NCI-H1048 (cell line): ENCODE data around the gene SPOCK3.
"Not testable (repeated sequence)": the region's sequence is repeated elsewhere in the genome, so short reads cannot be mapped to it uniquely, and the experiment has no call there.

Experiments used
- DNase-seq: peaks from one replicate; lab custom pipeline; 2025; lab: John Stamatoyannopoulos, UW

The SPOCK3 gene

GRCh38 chr4:167035390-167035789 is 198.9 kb downstream of the SPOCK3 start:
- DNase-seq = no peak

DNA sequence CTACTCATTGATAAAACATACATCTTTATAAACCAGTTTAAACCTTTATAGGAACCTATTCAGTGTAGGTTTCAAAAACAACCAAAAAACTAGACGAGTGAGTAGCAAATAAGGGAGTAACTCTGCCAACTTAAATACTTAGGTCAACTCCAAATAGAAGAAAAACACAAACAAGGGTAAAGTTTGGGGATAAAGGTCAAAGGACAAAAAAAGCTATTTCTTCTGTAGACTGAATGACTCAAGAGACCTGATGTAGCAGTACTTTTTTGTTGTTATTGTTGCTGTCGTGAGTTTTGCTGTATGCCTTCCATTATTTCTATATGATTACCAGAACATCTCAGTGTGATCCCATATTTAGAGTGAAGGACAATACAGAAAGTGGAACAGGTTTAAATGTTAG is 199.3 kb downstream of the SPOCK3 start:
- no peak for DNase-seq

DNA sequence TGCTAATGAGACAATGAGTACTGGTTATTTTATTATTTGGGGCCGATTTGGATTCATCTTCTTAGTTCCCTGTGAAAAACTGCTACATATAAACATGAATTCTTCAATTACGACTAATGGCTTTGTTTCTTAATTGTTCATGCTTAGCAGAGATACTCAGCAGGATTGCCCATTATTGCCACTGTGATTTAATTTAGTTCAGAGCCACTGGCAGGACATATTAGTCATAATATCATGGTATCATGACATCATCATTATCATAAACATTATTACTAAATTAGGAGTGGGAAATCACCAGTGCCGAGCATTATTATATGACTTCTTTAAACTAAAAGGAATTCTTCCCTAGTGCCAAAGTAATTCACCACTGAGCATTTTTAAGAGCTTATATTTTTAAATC is 201.4 kb downstream of the SPOCK3 start:
- no peak for DNase-seq

- DNase-seq = no peak
Observed at GRCh38 chr4:167031534-167032156, 202.6 kb downstream of the SPOCK3 start.

GRCh38 chr4:167028976-167029375 is 205.3 kb downstream of the SPOCK3 start:
- DNase-seq = no peak

DNA sequence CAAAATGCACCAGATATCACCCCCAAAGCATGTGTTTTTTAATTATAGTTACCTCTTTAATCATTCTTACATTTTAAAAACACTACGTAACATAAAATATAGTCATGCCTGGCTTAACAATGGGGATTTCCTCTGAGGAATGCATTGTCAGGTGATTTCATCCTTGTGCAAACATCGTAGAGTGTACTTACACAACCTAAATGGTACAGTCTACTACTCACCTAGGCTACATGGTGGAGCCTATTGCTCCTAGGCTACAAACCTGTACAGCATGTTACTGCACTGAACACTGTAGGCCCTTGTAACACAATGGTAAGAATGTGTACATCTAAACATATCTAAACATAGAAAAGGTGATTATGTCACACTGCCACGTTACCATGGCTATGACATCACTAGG is 208.6 kb downstream of the SPOCK3 start:
- DNase-seq = no peak

DNA sequence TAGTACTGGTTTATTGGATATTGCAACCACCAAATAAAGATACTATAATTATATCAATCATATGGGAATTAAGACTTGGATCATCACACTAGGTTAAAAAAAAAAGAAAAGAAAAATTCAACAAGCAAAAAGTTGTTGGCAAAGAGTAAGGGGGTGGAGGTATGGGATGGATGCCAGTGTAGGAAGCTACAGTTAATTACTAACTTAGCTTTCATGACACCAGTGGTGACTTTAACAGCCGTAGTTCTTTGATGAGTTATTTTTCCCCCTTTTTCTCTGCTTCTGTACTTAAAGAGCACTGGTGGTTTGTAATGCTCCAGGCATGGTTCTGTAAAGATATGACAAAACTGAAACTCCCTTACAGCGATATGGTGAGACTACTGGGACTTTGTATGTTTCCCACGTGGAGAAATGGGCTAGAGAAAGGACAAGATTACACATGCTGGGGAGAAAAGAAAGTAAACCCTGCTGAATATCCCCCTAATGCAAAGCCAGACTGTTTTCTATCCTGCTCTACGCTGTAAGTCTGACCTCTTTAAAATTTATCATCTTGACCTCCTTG is 210.8 kb downstream of the SPOCK3 start:
- DNase-seq = no peak

DNA sequence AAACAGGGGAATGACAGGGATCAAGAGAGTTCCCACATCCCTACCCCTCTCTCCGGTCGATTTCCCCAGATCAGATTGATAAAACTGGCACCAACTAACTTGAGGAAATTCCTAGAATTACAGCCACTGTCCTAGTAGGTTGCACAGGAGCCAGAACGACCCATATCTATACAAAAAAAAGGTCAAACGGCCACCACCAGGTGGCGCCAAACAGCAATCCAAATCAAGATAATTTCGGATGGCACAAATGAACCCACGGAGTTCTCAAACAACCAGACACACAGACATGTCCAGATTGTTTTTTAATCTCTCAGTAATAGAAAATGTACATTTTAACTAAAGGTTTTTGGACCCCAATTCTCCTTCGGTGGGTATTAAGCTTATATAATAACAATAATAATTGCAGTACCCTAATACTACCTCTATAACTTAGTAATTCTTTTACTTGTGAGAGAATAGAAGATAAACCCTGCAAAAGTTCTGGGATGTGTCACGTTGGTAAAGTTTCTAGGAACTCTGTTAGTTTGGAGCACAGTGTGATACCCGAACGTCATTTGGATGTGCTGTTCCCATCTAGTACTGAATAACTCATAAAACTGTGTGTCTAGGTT is 212.6 kb downstream of the SPOCK3 start:
- DNase-seq = no peak

DNA sequence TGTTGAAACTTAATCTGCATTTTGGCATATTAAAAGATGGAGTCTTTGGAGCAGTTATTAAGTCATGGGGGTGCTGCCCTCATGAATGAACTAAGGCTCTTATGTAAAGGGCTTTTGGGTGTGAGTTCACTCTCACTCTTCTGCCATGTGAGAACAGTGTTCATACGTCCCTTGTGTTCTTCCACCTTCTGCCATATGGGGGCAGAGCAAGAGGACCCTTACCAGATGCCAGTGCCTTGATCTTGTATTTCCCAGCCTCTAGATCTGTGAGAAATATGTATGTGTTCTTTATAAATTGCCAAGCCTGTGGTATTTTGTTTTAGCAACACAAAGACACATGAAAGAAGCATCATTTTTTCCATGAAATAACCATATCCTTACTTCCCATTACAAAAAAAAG is 213.9 kb downstream of the SPOCK3 start:
- DNase-seq = no peak

GRCh38 chr4:167014944-167015343 is 219.3 kb downstream of the SPOCK3 start:
- no peak for DNase-seq

GRCh38 chr4:167003326-167003725 is 231.0 kb downstream of the SPOCK3 start:
- no peak for DNase-seq

DNA sequence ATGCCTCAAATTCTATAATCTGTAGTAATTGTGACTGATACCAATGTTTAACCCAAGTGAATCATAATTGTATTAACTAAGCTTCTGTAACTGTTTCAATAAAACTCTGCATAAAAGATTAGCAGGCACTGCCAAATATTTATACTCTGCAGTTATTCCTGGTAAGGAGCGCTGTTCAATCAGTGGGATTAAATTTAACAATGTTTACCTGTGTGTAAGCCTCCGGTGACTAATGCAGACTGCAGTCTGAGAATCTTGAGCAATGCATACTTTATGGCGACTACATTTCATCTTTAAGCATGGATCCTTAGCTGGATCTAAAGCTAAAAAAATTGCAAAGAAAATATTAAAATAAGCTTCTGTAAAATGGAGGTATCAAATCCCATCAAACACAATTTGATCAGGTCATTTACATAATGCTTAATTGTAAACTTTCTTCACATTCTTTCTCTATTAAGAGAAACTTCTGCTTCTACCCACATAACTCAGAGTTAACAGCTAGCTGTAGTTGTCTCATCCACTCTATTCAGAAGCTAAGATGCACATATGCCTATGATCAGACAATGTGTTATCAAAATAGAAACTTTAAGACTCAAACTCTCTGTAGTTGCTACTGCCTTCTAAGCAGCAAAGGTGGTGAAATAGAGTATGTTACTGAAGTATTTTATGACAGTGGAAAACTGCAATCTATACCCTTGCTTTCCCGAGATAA is 234.0 kb downstream of the SPOCK3 start:
- DNase-seq = no peak

- no peak for DNase-seq
Observed at GRCh38 chr4:166996216-166996615, 238.1 kb downstream of the SPOCK3 start.

- DNase-seq = no peak
Observed at GRCh38 chr4:166994686-166995085, 239.6 kb downstream of the SPOCK3 start.

GRCh38 chr4:166991006-166991561 is 243.2 kb downstream of the SPOCK3 start:
- DNase-seq = no peak

GRCh38 chr4:166989886-166990285 is 244.4 kb downstream of the SPOCK3 start:
- no peak for DNase-seq

DNA sequence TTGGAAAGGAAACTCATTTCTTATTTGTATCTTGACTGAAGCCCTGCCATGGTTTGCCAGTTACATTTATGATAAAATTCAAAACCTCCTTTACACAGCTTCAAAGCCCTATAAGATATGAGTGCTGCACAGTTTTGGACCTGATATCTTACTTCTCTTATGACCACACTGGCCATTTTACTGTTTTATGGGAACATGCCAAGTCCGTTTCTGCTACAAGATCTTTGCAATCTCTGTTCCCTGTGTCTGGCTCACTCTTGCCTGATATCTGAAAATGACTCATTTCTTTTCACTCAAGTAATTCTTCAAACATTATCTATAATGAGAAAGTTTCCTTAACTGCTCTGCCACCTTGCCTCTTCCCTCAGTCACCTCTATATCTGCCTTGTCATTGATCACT is 247.3 kb downstream of the SPOCK3 start:
- DNase-seq = no peak

DNA sequence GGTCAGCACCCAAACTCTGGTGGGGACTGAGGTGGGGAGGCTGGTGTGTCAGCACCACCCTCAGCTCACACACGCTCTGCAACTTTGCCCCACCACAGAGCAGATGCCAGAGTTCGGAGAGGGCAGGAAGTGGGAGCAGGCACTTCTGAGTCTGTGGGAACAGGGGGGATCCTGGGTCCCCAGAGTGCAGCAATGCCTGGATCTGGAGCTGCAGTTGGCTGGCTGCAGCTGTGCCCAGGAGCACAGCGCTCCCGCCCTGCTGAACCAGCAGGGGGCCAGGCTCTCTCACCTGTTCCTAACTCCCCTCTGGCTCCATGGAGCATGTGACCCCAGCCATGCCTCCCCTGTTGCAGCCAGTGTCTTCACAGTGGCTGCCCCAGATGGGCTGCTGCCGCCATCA is 252.4 kb downstream of the SPOCK3 start:
- DNase-seq = no peak

DNA sequence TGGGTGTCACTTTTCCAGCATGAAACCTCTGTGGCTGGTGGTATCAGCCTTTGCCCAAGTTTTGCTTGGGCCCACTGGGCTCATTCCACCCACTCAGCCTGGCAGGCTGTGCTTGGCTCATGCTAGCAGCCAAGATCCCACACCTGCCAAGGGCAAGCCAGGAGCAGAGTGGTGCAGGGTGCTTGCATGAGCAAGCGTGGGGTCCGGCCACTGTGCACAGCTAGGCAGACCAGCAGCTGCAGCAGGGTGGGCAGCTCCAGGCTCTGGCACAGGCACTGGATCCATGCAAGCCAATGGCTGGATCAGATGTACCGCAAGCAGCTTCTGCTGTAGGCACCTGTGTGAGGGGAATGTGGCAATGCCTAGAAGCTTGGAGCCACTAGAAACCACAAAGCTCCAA is 253.9 kb downstream of the SPOCK3 start:
- no peak for DNase-seq

DNA sequence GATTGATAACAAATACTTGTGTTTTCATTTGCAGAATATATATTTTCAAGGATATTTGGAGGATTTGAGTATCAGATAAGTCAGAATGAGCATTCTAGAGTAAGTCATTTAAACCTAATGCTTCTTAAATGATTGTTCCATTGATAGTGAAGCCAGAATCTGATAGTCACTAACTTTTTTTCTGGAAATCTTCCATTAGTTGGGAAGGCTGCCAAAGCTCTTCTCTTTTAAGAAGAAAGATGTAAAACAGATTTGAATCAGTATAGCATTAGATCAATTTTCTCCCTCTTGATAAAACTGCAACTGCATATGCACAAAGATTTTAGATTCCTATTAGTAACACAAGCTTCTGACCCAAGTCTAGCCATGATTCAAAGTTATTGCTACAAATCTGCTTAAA is 256.7 kb downstream of the SPOCK3 start:
- no peak for DNase-seq

- DNase-seq = no peak
Observed at GRCh38 chr4:166972071-166972470, 262.2 kb downstream of the SPOCK3 start.

DNA sequence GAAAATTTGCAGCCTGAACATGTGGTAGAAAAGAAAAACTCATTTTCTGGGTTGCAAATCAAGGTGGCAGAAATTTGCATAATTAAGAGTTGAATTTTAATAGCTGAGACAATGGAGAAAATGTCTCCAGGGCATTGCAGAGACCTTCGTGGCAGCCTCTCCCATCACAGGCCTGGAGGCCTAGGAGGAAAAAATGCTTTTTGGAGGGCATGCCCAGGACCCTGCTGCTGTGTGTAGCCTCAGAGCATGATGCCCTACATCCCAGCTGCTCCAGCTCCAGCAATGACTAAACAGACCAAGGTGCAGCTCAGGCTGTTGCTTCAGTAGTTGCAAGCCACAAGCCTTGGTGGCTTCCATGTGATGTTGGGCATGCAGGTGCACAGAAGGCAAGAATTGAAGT is 266.1 kb downstream of the SPOCK3 start:
- DNase-seq = not testable (repeated sequence)

DNA sequence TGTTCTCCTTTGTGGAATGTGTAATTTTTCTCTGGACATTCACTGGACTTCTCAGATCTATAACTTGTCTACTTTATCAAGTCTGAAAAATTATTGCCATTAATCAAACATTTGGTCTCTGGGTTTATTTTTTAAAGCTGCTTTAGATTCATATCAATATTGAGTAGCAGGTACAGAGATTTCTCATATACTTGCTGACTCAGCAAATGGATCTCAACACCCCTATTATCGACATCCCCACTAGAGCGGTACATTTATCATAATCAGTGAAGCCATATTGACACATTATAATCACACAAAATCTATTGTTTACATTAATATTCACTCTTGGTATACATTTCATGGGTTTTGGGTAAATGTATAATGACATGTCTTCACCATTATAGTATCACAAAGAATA is 268.7 kb downstream of the SPOCK3 start:
- DNase-seq = no peak
